WTC11 (cell line): ENCODE data around the gene CHRNB1. TPM values are rescaled to one million over a fixed set of nuclear protein-coding genes. Genes with fewer than 3 reads are reported as not detected.

Experiments
- ATAC-seq: fragments of 200-7000 bp; cut with Tn5 transposase; 2 replicates; pipeline ENCODE4 v1.10.0; 2021; ENCODE audit warnings: mild to moderate bottlenecking, moderate library complexity
- CTCF ChIA-PET: fragments of 300-600 bp; sonication (Branson Sonifier 250); formaldehyde crosslinking; loops from one replicate; lab custom pipeline; 2021; ENCODE audit warnings: antibody characterized with exemption; lab: Charles Lee
- POLR2A ChIA-PET: fragments of 350-600 bp; sonication (Branson Sonifier 250); formaldehyde crosslinking; loops from one replicate; lab custom pipeline; 2021; ENCODE audit warnings: antibody characterized with exemption; lab: Charles Lee
- DNase-seq: peaks from one replicate; pipeline ENCODE4 v3.0.0; 2021; ENCODE audit warnings: low spot score
- H3K27ac Mint-ChIP-seq: 2 replicates; pipeline ENCODE4 v1.8.0; 2021; ENCODE audit warnings: mixed read lengths
- H3K27me3 Mint-ChIP-seq: 2 replicates; pipeline ENCODE4 v1.8.0; 2021; ENCODE audit warnings: low read depth, mild to moderate bottlenecking, moderate library complexity, mixed read lengths
- H3K36me3 Mint-ChIP-seq: 2 replicates; pipeline ENCODE4 v1.8.0; 2021; ENCODE audit warnings: mixed read lengths
- H3K4me1 Mint-ChIP-seq: 2 replicates; pipeline ENCODE4 v1.8.0; 2022; ENCODE audit warnings: mixed read lengths
- H3K4me3 Mint-ChIP-seq: 2 replicates; pipeline ENCODE4 v1.8.0; 2021; ENCODE audit warnings: mild to moderate bottlenecking, moderate library complexity, mixed read lengths
- H3K9me3 Mint-ChIP-seq: 2 replicates; pipeline ENCODE4 v1.8.0; 2021; ENCODE audit warnings: mixed read lengths
- MYBL2 ChIP-seq: sonication (generic); formaldehyde crosslinking; IDR thresholded peaks from 2 replicates; pipeline ENCODE4 v1.8.1; 2023; ENCODE audit warnings: mild to moderate bottlenecking, moderate library complexity, missing genetic modification reagents
- NR1H2 ChIP-seq: sonication (generic); formaldehyde crosslinking; IDR thresholded peaks from 2 replicates; pipeline ENCODE4 v1.9.0; 2021; ENCODE audit warnings: mild to moderate bottlenecking, moderate library complexity, missing genetic modification reagents
- PRDM15 ChIP-seq: sonication (generic); formaldehyde crosslinking; IDR thresholded peaks from 2 replicates; pipeline ENCODE4 v1.8.0; 2022; ENCODE audit warnings: missing genetic modification reagents
- SOX15 ChIP-seq: fragments of 250-450 bp; sonication (Bioruptor Pico); IDR thresholded peaks from 2 replicates; pipeline ENCODE4 v1.9.0; 2021; ENCODE audit warnings: mild to moderate bottlenecking
- SP1 ChIP-seq: sonication (generic); formaldehyde crosslinking; conservative IDR thresholded peaks from 2 replicates; pipeline ENCODE4 v1.8.1; 2022; ENCODE audit warnings: missing genetic modification reagents
- STAT6 ChIP-seq: sonication (generic); formaldehyde crosslinking; conservative IDR thresholded peaks from 2 replicates; pipeline ENCODE4 v1.8.1; 2023; ENCODE audit warnings: mild to moderate bottlenecking, low read depth, missing genetic modification reagents, moderate library complexity
- ZNF138 ChIP-seq: sonication (generic); formaldehyde crosslinking; conservative IDR thresholded peaks from 2 replicates; pipeline ENCODE4 v1.8.1; 2022; ENCODE audit warnings: mild to moderate bottlenecking, moderate library complexity, missing genetic modification reagents
- ZNF317 ChIP-seq: sonication (generic); formaldehyde crosslinking; IDR thresholded peaks from 2 replicates; pipeline ENCODE4 v1.8.1; 2023; ENCODE audit warnings: low read depth, mild to moderate bottlenecking, moderate library complexity, missing genetic modification reagents, borderline replicate concordance
- total RNA-seq: library from RNA; stranded (reverse); gene quantifications from 3 replicates; pipeline ENCODE4 v1.2.3, GENCODE V29; 2021
- TF ChIP-seq, protein P1 (sequence below): fragments of 250-450 bp; sonication (Bioruptor Pico); IDR thresholded peaks from 2 replicates; pipeline ENCODE4 v1.8.0; 2021; ENCODE audit warnings: mild to moderate bottlenecking
- TF ChIP-seq, protein P2 (sequence below): sonication (generic); formaldehyde crosslinking; IDR thresholded peaks from 2 replicates; pipeline ENCODE4 v1.8.0; 2022; ENCODE audit warnings: mild to moderate bottlenecking, missing genetic modification reagents
- TF ChIP-seq, protein P3 (sequence below): sonication (generic); formaldehyde crosslinking; IDR thresholded peaks from 2 replicates; pipeline ENCODE4 v1.8.1; 2023; ENCODE audit warnings: mild to moderate bottlenecking, missing genetic modification reagents, moderate library complexity

CHRNB1 gene
- total RNA-seq, 1 experiment from 2014 or later: 16.0 TPM

GRCh38 chr17:7443499-7444485, 1.1 kb upstream of the CHRNB1 start:
- ATAC-seq (no peak), DNase-seq (no peak)
- CTCF ChIA-PET: interaction anchor here (0.5 to 2.9 kb wide), 10 partner anchors 8 to 188 kb away, joined by 3 to 12 read pairs (median 3); partner anchors contain the start of genes PLSCR3, TMEM256 and TMEM95
- peaks cover 37% of the 10 kb centered on the region for H3K4me1 Mint-ChIP-seq
- H3K27me3 Mint-ChIP-seq: peaks cover 42% of the 10 kb centered on the region
- no peak overlapping the region for H3K27ac Mint-ChIP-seq
- peaks cover 9% of the 10 kb centered on the region; the same call in 1 of the 2 replicates for H3K36me3 Mint-ChIP-seq
- H3K4me3 Mint-ChIP-seq: peak overlapping the region; percentile 87
- POLR2A ChIA-PET: interaction anchor here (0.8 to 1.9 kb wide), 2 partner anchors 8 to 35 kb away, joined by 4 to 24 read pairs; partner anchors contain the start of gene TMEM102
- H3K9me3 Mint-ChIP-seq: no peaks in the 10 kb centered on the region
- TF ChIP-seq, protein P1, sequence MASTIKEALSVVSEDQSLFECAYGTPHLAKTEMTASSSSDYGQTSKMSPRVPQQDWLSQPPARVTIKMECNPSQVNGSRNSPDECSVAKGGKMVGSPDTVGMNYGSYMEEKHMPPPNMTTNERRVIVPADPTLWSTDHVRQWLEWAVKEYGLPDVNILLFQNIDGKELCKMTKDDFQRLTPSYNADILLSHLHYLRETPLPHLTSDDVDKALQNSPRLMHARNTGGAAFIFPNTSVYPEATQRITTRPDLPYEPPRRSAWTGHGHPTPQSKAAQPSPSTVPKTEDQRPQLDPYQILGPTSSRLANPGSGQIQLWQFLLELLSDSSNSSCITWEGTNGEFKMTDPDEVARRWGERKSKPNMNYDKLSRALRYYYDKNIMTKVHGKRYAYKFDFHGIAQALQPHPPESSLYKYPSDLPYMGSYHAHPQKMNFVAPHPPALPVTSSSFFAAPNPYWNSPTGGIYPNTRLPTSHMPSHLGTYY: no peak
- TF ChIP-seq PRDM15 (CRISPR knock-in tag) (no peak), SOX15 (CRISPR knock-in tag) (no peak), MYBL2 (CRISPR knock-in tag) (no peak), NR1H2 (CRISPR knock-in tag) (no peak), STAT6 (CRISPR knock-in tag) (no peak), ZNF317 (CRISPR knock-in tag) (no peak), ZNF138 (CRISPR knock-in tag) (no peak)

- Mint-ChIP-seq H3K27ac (peak overlapping the region; percentile 99), H3K4me1 (peaks cover 33% of the 10 kb centered on the region), H3K9me3 (no peaks in the 10 kb centered on the region), H3K4me3 (peak overlapping the region; percentile 87), H3K36me3 (peaks cover 13% of the 10 kb centered on the region; the same call in 1 of the 2 replicates), H3K27me3 (peaks cover 39% of the 10 kb centered on the region)
- ATAC-seq: peak; percentile 91
- ChIA-PET POLR2A (interaction anchor here (0.7 to 2.4 kb wide), 9 partner anchors 10 to 116 kb away, joined by 3 to 24 read pairs (median 5); partner anchors contain the start of genes NLGN2, POLR2A, TMEM102 and TMEM256), CTCF (interaction anchor here (0.6 to 2.9 kb wide), 19 partner anchors 8 to 189 kb away, joined by 3 to 19 read pairs (median 5); partner anchors contain the start of genes PLSCR3, TMEM102, TMEM256 and TMEM95)
- TF ChIP-seq, protein P2, sequence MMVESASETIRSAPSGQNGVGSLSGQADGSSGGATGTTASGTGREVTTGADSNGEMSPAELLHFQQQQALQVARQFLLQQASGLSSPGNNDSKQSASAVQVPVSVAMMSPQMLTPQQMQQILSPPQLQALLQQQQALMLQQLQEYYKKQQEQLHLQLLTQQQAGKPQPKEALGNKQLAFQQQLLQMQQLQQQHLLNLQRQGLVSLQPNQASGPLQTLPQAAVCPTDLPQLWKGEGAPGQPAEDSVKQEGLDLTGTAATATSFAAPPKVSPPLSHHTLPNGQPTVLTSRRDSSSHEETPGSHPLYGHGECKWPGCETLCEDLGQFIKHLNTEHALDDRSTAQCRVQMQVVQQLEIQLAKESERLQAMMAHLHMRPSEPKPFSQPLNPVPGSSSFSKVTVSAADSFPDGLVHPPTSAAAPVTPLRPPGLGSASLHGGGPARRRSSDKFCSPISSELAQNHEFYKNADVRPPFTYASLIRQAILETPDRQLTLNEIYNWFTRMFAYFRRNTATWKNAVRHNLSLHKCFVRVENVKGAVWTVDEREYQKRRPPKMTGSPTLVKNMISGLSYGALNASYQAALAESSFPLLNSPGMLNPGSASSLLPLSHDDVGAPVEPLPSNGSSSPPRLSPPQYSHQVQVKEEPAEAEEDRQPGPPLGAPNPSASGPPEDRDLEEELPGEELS (CRISPR knock-in tag): no peak
- TF ChIP-seq, protein P3, sequence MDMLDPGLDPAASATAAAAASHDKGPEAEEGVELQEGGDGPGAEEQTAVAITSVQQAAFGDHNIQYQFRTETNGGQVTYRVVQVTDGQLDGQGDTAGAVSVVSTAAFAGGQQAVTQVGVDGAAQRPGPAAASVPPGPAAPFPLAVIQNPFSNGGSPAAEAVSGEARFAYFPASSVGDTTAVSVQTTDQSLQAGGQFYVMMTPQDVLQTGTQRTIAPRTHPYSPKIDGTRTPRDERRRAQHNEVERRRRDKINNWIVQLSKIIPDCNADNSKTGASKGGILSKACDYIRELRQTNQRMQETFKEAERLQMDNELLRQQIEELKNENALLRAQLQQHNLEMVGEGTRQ (CRISPR knock-in tag): 0 out of 2 replicates have a peak, but pooled peaks have one; percentile 5
- 0 out of 2 replicates have a peak, but pooled peaks have one; percentile 2 for TF ChIP-seq SP1 (CRISPR knock-in tag)
- peak; percentile 91 for DNase-seq
Measured at GRCh38 chr17:7445619-7445968, 733 bp downstream of the CHRNB1 start.
